VCaP (cell line): ENCODE results near the gene ARNT2.

Experiments used
- H3K27ac ChIP-seq: fragments of 450-650 bp; 2 replicates; pipeline ENCODE4 v1.5.1; 2017
- TF ChIP-seq, protein P1 (sequence below): fragments of 450-650 bp; conservative IDR thresholded peaks from 2 replicates; pipeline ENCODE4 v1.5.1; 2017; ENCODE audit warnings: mild to moderate bottlenecking, moderate library complexity

The ARNT2 gene

GRCh38 chr15:80615361-80615736 lies 211.2 kb downstream of the ARNT2 start:
- TF ChIP-seq, protein P1, sequence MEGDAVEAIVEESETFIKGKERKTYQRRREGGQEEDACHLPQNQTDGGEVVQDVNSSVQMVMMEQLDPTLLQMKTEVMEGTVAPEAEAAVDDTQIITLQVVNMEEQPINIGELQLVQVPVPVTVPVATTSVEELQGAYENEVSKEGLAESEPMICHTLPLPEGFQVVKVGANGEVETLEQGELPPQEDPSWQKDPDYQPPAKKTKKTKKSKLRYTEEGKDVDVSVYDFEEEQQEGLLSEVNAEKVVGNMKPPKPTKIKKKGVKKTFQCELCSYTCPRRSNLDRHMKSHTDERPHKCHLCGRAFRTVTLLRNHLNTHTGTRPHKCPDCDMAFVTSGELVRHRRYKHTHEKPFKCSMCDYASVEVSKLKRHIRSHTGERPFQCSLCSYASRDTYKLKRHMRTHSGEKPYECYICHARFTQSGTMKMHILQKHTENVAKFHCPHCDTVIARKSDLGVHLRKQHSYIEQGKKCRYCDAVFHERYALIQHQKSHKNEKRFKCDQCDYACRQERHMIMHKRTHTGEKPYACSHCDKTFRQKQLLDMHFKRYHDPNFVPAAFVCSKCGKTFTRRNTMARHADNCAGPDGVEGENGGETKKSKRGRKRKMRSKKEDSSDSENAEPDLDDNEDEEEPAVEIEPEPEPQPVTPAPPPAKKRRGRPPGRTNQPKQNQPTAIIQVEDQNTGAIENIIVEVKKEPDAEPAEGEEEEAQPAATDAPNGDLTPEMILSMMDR = no peak
- peak overlapping the region; percentile 93 for H3K27ac ChIP-seq

DNA sequence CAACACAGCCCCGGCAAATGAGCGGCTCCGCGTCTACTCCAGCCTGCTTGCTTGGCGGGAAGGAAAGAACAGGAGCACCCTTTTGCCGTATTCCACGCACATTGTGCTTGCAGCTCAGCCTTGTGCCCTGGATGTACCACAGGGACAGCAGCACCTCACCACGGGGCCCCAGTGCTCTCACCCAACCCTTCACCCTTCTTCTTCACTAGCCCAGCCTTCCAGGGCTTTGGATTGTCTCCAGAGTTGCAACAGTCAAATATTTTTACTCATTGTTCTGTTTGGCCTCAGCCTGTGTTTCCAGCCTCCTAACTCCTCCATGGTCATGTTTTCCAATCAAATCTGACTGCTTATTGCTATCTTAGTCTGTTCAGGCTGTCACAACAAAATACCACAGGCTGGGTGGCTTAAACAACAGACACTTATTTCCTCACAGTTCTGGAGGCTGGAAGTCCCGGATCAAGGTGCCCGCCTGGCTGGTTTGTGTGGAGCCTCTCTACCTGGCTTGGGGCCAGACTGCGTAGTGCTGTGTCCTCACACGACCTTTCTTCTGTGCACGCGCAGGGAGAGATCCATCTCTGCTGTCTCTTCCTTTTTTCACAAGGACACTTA lies 211.7 kb downstream of the ARNT2 start:
- TF ChIP-seq, protein P1 = no peak
- peak overlapping the region; percentile 93 for H3K27ac ChIP-seq

- no peak overlapping the region for H3K27ac ChIP-seq
- TF ChIP-seq, protein P1 = no peak
Observed at GRCh38 chr15:80618685-80619400, 214.7 kb downstream of the ARNT2 start.

GRCh38 chr15:80619680-80620079 lies 215.5 kb downstream of the ARNT2 start:
- TF ChIP-seq, protein P1 = peak; percentile 55
- no peak overlapping the region for H3K27ac ChIP-seq

DNA sequence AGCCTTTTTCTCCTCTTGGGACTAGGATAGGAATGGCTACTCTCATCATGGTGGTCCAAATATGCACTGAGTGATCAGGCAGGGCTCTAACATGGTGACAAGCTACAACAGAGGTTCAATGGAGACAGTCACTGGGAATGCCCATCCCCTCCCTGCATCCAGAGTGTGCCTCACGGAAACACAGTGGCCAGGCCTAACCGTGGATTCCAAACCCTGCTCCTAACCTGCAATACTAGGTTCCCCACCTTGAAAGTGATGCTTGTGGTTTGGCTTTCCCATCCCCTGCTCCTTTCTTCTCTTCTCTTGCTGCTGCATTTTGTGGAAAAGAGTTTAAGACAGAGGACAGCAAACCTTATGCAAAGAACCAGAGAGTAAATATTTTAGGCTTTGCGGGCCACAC lies 216.0 kb downstream of the ARNT2 start:
- TF ChIP-seq, protein P1 = no peak
- no peak overlapping the region for H3K27ac ChIP-seq

GRCh38 chr15:80620931-80621330 lies 216.7 kb downstream of the ARNT2 start:
- TF ChIP-seq, protein P1 = no peak
- H3K27ac ChIP-seq = no peak overlapping the region

- no peak overlapping the region for H3K27ac ChIP-seq
- TF ChIP-seq, protein P1 = no peak
Observed at GRCh38 chr15:80626643-80627120, 222.5 kb downstream of the ARNT2 start.
